Measurements from ENCODE around the gene CNN2.
"Not testable (repeated sequence)": the region's sequence is repeated elsewhere in the genome, so short reads cannot be mapped to it uniquely, and the experiment has no call there.

CNN2 gene

DNA sequence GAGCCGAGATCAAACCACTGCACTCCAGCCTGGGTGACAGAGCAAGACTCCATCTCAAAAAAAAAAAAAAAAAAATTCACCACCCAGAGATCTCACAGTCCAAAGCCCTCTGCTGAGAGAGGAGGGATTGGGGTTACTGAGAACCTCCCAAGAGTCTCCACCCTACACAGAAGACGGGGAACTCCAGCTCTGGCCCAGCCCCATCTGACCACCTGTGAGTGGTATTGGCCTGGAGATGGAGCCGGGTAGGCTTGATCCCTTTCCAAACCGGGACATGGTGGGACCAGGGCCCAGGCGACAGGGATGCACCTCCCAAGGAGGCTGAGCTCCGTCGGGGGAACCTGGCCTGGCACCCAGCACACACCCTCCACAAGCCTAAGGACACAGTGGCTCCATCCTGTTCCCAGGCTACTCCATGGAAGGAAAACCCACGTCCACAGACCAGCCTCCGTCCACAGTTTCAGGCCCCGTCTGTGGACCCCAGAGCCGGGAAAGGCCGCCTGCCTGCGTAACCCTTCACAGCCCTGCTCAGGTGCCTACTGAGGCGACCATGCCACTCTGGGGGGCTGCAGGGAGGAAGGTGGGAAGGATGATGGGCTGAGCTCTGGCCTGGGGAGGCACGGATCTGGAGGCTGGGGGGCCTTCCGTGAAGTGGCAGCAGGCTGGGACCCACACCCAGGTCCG is 7.3 kb upstream of the CNN2 start:
- Histone ChIP-seq H3K36me3 (ENCODE audit: control insufficient read depth, insufficient read depth, low read length) (peaks cover 26% of the 10 kb centered on the region), H3K4me1 (ENCODE audit: control insufficient read depth, insufficient read depth, low read length, poor library complexity, severe bottlenecking) (peaks cover 41% of the 10 kb centered on the region), H3K27ac (ENCODE audit: low read depth, low read length, severe bottlenecking) (no peak overlapping the region), H3K4me3 (ENCODE audit: extremely low read depth, insufficient read depth, low read length, poor library complexity, severe bottlenecking) (peak overlapping the region; percentile 91), H3K9me3 (ENCODE audit: control insufficient read depth, low read length) (no peaks in the 10 kb centered on the region)
- WGBS, 2 experiments (ENCODE audit: insufficient coverage in 2 of 2) = 87 to 93% methylated on average over 15 of the region's 17 CpGs

DNA sequence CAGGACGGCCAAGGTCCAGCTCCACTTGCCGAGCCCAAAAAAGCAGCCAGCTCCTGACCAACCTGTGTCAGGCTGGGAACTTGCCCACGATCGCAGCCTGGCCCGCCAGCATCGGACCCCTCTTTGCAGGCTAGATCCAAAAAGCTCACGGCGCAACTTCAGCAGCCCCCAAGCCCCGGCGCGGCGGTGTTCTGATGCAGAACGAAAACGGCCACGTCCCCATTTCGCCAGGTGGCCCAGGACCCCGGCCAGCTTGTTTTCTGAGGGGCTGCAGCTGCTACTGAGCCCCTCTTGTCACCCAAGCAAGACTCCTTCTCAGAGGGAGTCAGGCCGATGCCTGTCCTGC is 6.8 kb upstream of the CNN2 start:
- Histone ChIP-seq H3K9me3 (ENCODE audit: control insufficient read depth, low read length) (no peaks in the 10 kb centered on the region), H3K4me1 (ENCODE audit: control insufficient read depth, insufficient read depth, low read length, poor library complexity, severe bottlenecking) (peaks cover 41% of the 10 kb centered on the region), H3K4me3 (ENCODE audit: extremely low read depth, insufficient read depth, low read length, poor library complexity, severe bottlenecking) (peak overlapping the region; percentile 91), H3K27ac (ENCODE audit: low read depth, low read length, severe bottlenecking) (no peak overlapping the region), H3K36me3 (ENCODE audit: control insufficient read depth, insufficient read depth, low read length) (peaks cover 21% of the 10 kb centered on the region)
- 78 to 83% methylated on average over 16 to 18 of the region's 18 CpGs for WGBS, 2 experiments (ENCODE audit: insufficient coverage in 2 of 2)

DNA sequence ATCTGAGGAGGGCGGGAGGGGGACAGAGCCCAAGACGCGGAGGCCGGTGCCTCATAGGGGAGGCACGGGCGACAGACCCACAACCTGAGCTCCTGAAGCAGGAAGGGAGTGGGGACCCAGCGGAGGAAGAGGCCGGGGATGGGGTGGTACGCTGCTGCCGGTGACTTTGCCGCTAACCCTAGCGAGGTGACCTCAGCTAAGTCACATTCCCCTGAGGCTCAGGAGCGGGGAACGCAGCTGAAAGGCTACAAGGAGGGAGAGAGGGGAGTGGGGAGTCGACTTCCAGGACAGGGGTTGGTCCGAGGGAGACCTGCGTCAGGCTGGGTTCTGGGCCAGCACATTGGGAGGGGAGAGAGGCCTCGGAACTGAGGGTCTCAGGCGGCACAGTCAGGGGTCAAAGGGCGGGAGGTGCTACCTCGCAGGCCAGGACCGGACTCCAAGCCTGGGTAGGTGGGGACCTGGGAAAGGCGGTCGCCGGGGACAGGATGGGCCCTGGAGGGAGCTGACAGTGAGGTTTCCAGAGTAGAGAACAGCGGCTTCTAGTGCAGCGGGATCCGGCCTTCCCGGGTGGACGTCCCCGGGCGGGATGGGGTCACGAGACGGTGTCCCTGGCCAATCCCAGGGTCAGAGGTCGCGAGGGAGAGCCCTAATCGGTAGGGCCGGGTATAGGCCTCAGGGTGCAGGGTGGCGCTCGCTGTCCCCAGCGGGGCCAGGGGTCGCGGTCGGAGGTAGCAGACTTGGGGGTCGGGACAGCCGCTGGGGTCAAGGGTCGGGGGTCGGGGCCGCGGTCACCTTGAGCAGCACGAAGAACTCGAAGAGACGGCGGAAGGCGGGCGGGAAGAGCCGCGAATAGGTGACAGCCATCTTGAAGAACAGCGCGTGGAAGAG is 6.2 kb upstream of the CNN2 start:
- H3K4me3 ChIP-seq (ENCODE audit: extremely low read depth, insufficient read depth, low read length, poor library complexity, severe bottlenecking) = peak overlapping the region; percentile 91
- peak overlapping the region; percentile 99 for H3K27ac ChIP-seq (ENCODE audit: low read depth, low read length, severe bottlenecking)
- WGBS, 2 experiments (ENCODE audit: insufficient coverage in 2 of 2) = 4 to 5% methylated on average over 49 to 51 of the region's 60 CpGs
- H3K9me3 ChIP-seq (ENCODE audit: control insufficient read depth, low read length) = no peaks in the 10 kb centered on the region
- H3K4me1 ChIP-seq (ENCODE audit: control insufficient read depth, insufficient read depth, low read length, poor library complexity, severe bottlenecking) = peaks cover 41% of the 10 kb centered on the region
- H3K36me3 ChIP-seq (ENCODE audit: control insufficient read depth, insufficient read depth, low read length) = peaks cover 15% of the 10 kb centered on the region

- H3K9me3 ChIP-seq (ENCODE audit: control insufficient read depth, low read length) = no peaks in the 10 kb centered on the region
- WGBS, 2 experiments (ENCODE audit: insufficient coverage in 2 of 2) = 0% methylated on average over 49 to 57 of the region's 68 CpGs
- peak within 1 kb of the TSS; percentile 99 for H3K27ac ChIP-seq (ENCODE audit: low read depth, low read length, severe bottlenecking)
- H3K4me3 ChIP-seq (ENCODE audit: extremely low read depth, insufficient read depth, low read length, poor library complexity, severe bottlenecking) = peak within 1 kb of the TSS; percentile 91
- peaks cover 39% of the 10 kb centered on the region for H3K4me1 ChIP-seq (ENCODE audit: control insufficient read depth, insufficient read depth, low read length, poor library complexity, severe bottlenecking)
- H3K36me3 ChIP-seq (ENCODE audit: control insufficient read depth, insufficient read depth, low read length) = peaks cover 14% of the 10 kb centered on the region
Measured at GRCh38 chr19:1020868-1021425, 5.5 kb upstream of the CNN2 start, which contains the start of gene TMEM259. TMEM259 (minus strand) TSS chr19:1021123; CDS start chr19:1020996, 127 bp downstream.

GRCh38 chr19:1023883-1024188 is 2.6 kb upstream of the CNN2 start:
- not testable (repeated sequence) for H3K4me3 ChIP-seq (ENCODE audit: extremely low read depth, insufficient read depth, low read length, poor library complexity, severe bottlenecking); H3K9me3 ChIP-seq (ENCODE audit: control insufficient read depth, low read length); H3K27ac ChIP-seq (ENCODE audit: low read depth, low read length, severe bottlenecking); H3K36me3 ChIP-seq (ENCODE audit: control insufficient read depth, insufficient read depth, low read length)
- 87 to 96% methylated on average over 5 of the region's 5 CpGs for WGBS, 2 experiments (ENCODE audit: insufficient coverage in 2 of 2)
- peaks cover 15% of the 10 kb centered on the region for H3K4me1 ChIP-seq (ENCODE audit: control insufficient read depth, insufficient read depth, low read length, poor library complexity, severe bottlenecking)

GRCh38 chr19:1025080-1025479 is 1.3 kb upstream of the CNN2 start:
- H3K27ac ChIP-seq (ENCODE audit: low read depth, low read length, severe bottlenecking); H3K36me3 ChIP-seq (ENCODE audit: control insufficient read depth, insufficient read depth, low read length); H3K9me3 ChIP-seq (ENCODE audit: control insufficient read depth, low read length); H3K4me1 ChIP-seq (ENCODE audit: control insufficient read depth, insufficient read depth, low read length, poor library complexity, severe bottlenecking); H3K4me3 ChIP-seq (ENCODE audit: extremely low read depth, insufficient read depth, low read length, poor library complexity, severe bottlenecking): not testable (repeated sequence)
- 90 to 100% methylated on average over 1 to 2 of the region's 6 CpGs for WGBS, 2 experiments (ENCODE audit: insufficient coverage in 2 of 2)

DNA sequence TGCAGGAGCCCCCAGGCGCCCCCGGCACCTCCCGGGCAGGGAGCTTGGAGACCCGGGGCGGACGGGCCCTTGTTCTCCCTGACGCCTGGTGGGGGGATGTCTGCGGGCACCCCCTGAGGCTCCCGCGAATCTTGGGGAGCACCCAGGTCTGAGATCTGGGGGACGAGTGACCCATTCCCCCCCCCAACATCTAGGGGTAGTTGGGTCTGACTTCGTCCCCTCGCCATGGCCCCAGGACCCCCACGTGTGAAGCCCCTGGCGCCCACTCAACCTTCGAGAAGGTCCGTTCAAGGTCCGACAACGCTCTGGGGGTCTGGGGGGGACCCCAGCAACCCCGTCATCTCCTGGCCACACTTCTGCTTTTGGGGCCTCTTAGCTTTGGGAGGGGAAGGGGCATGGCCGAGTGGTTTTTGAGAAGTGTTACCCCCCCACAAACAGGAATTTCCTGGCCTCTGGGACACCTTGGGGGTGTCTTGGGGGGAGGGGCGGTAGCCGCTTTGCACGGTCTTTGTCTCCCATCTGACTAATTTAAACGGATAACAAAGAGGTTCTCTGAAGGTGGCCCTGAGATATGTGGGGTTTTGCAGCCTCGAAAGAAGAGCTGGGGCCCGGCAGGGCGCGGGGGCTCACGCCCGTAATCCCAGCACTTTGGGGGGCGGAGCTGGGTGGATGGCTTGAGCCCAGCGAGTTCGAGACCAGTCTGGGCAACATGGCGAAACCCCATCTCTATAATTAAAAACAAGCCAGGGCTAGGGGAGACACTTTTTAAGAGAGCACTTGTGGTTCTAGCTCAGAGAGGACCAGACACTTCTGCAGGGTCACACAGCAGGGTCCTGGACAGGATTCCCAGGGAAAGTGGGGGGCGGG is 608 bp downstream of the CNN2 start:
- Histone ChIP-seq H3K9me3 (ENCODE audit: control insufficient read depth, low read length) (no peaks in the 10 kb centered on the region), H3K27ac (ENCODE audit: low read depth, low read length, severe bottlenecking) (peak overlapping the region; percentile 94), H3K36me3 (ENCODE audit: control insufficient read depth, insufficient read depth, low read length) (peaks cover 20% of the 10 kb centered on the region), H3K4me3 (ENCODE audit: extremely low read depth, insufficient read depth, low read length, poor library complexity, severe bottlenecking) (peak overlapping the region; percentile 92), H3K4me1 (ENCODE audit: control insufficient read depth, insufficient read depth, low read length, poor library complexity, severe bottlenecking) (peaks cover 5% of the 10 kb centered on the region)
- 0 to 1% methylated on average over 12 to 15 of the region's 36 CpGs for WGBS, 2 experiments (ENCODE audit: insufficient coverage in 2 of 2)

- Histone ChIP-seq H3K9me3 (ENCODE audit: control insufficient read depth, low read length) (no peaks in the 10 kb centered on the region), H3K27ac (ENCODE audit: low read depth, low read length, severe bottlenecking) (peak overlapping the region; percentile 94), H3K36me3 (ENCODE audit: control insufficient read depth, insufficient read depth, low read length) (peaks cover 26% of the 10 kb centered on the region), H3K4me3 (ENCODE audit: extremely low read depth, insufficient read depth, low read length, poor library complexity, severe bottlenecking) (peak overlapping the region; percentile 92), H3K4me1 (ENCODE audit: control insufficient read depth, insufficient read depth, low read length, poor library complexity, severe bottlenecking) (peaks cover 5% of the 10 kb centered on the region)
- 1 to 6% methylated on average over 16 of the region's 16 CpGs for WGBS, 2 experiments (ENCODE audit: insufficient coverage in 2 of 2)
Measured at GRCh38 chr19:1027650-1028061, 1.2 kb downstream of the CNN2 start.

- Histone ChIP-seq H3K9me3 (ENCODE audit: control insufficient read depth, low read length) (no peaks in the 10 kb centered on the region), H3K4me1 (ENCODE audit: control insufficient read depth, insufficient read depth, low read length, poor library complexity, severe bottlenecking) (peaks cover 5% of the 10 kb centered on the region), H3K27ac (ENCODE audit: low read depth, low read length, severe bottlenecking) (peak overlapping the region; percentile 94), H3K4me3 (ENCODE audit: extremely low read depth, insufficient read depth, low read length, poor library complexity, severe bottlenecking) (peak overlapping the region; percentile 92), H3K36me3 (ENCODE audit: control insufficient read depth, insufficient read depth, low read length) (peaks cover 33% of the 10 kb centered on the region)
- WGBS, 2 experiments (ENCODE audit: insufficient coverage in 2 of 2) = 3 to 6% methylated on average over 35 of the region's 58 CpGs
Measured at GRCh38 chr19:1028062-1028926, 1.9 kb downstream of the CNN2 start.
